ENCODE results near the gene KIFC1. TPM values are rescaled to one million over a fixed set of nuclear protein-coding genes. Genes with fewer than 3 reads are reported as not detected.
"Not testable (repeated sequence)": the region's sequence is repeated elsewhere in the genome, so short reads cannot be mapped to it uniquely, and the experiment has no call there.

Gene KIFC1
- total and polyA plus RNA-seq, 2 donors (not counting 1 experiment from before 2014, with no cell fraction given): 0.79 to 1.0 TPM

DNA sequence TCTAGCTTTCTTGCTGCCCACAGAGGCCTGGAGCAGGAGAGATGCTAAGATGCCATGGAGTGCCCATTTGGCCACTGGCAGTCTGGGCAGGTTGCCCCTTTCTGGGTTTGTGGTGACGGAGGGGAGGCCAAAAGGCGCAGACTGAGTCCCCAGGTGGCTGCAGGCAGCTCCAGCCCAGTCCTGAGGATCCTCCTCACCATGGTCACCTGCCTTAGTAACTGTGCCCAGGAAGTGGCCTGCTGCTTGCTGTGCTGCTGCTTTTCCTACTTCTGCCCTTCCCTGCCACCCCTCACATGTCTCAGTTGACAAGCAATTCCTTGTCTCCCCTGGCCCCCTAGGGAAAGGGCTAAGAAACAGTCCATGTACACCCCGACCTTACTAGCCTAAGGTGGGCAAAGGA, 35.3 kb upstream of the KIFC1 start:
- WGBS (ENCODE audit: insufficient coverage): 100% methylated on average over 1 of the region's 3 CpGs
- no peaks in the 10 kb centered on the region for H3K9me3 Mint-ChIP-seq (ENCODE audit: insufficient read depth)
- H3K27me3 Mint-ChIP-seq: peaks cover 8% of the 10 kb centered on the region
- H3K4me2 ChIP-seq (replicated peaks; ENCODE audit: low read depth, low read length, poor library complexity, severe bottlenecking): no peak overlapping the region
- no peak for DNase-seq
- H3K27ac Mint-ChIP-seq: no peak overlapping the region
- no peak overlapping the region for H3K27ac ChIP-seq (ENCODE audit: low read length in 2 of 2)
- H3K9ac ChIP-seq (ENCODE audit: low read length): no peak overlapping the region
- ChIA-PET POLR2A (no interaction called here), CTCF (no interaction called here)
- TF ChIP-seq, protein P1, sequence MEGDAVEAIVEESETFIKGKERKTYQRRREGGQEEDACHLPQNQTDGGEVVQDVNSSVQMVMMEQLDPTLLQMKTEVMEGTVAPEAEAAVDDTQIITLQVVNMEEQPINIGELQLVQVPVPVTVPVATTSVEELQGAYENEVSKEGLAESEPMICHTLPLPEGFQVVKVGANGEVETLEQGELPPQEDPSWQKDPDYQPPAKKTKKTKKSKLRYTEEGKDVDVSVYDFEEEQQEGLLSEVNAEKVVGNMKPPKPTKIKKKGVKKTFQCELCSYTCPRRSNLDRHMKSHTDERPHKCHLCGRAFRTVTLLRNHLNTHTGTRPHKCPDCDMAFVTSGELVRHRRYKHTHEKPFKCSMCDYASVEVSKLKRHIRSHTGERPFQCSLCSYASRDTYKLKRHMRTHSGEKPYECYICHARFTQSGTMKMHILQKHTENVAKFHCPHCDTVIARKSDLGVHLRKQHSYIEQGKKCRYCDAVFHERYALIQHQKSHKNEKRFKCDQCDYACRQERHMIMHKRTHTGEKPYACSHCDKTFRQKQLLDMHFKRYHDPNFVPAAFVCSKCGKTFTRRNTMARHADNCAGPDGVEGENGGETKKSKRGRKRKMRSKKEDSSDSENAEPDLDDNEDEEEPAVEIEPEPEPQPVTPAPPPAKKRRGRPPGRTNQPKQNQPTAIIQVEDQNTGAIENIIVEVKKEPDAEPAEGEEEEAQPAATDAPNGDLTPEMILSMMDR (IDR thresholded peaks at IDR 0.05): no peak
- TF ChIP-seq EZH2 (IDR thresholded peaks at IDR 0.05; ENCODE audit: borderline replicate concordance, insufficient read depth, low read depth, low read length, poor library complexity, severe bottlenecking): no peak
- no peaks in the 10 kb centered on the region for H4K20me1 ChIP-seq (ENCODE audit: control insufficient read depth, insufficient read depth, low read length, poor library complexity, severe bottlenecking)
- H3K4me1 Mint-ChIP-seq: no peaks in the 10 kb centered on the region
- no peak overlapping the region for H3K4me3 Mint-ChIP-seq
- H3K36me3 ChIP-seq (replicated peaks in 1 of 2; ENCODE audit: control extremely low read depth in 1 of 2, control insufficient read depth in 1 of 2, extremely low read depth in 1 of 2, insufficient read depth in 2 of 2, low read length in 1 of 2): no peaks in the 10 kb centered on the region
- no peak overlapping the region for H2AFZ ChIP-seq (ENCODE audit: insufficient read depth, low read depth, low read length, poor library complexity, severe bottlenecking)
- no peaks in the 10 kb centered on the region for H3K79me2 ChIP-seq (ENCODE audit: control insufficient read depth, insufficient read depth, low read length)
- ATAC-seq (ENCODE audit: low read depth): no peak
- no peaks in the 10 kb centered on the region for H3K9me3 ChIP-seq (ENCODE audit: control extremely low read depth in 1 of 3, control insufficient read depth in 2 of 3, insufficient read depth in 1 of 3, low read length in 2 of 3)
- intact Hi-C loops (cut with micrococcal nuclease): no loop called here
- H3K4me3 ChIP-seq (ENCODE audit: control extremely low read depth in 1 of 5, extremely low read depth in 1 of 5, insufficient read depth in 1 of 5, low read depth in 2 of 5, low read length in 4 of 5): no peak overlapping the region
- H3K4me1 ChIP-seq (ENCODE audit: control insufficient read depth in 2 of 2, insufficient read depth in 2 of 2, low read length in 2 of 2): no peaks in the 10 kb centered on the region
- H3K27me3 ChIP-seq (replicated peaks in 1 of 4; ENCODE audit: control extremely low read depth in 1 of 4, control insufficient read depth in 3 of 4, insufficient read depth in 4 of 4, low read length in 3 of 4): peaks cover 0 to 2% (median 0%) of the 10 kb centered on the region in 4 experiments

DNA sequence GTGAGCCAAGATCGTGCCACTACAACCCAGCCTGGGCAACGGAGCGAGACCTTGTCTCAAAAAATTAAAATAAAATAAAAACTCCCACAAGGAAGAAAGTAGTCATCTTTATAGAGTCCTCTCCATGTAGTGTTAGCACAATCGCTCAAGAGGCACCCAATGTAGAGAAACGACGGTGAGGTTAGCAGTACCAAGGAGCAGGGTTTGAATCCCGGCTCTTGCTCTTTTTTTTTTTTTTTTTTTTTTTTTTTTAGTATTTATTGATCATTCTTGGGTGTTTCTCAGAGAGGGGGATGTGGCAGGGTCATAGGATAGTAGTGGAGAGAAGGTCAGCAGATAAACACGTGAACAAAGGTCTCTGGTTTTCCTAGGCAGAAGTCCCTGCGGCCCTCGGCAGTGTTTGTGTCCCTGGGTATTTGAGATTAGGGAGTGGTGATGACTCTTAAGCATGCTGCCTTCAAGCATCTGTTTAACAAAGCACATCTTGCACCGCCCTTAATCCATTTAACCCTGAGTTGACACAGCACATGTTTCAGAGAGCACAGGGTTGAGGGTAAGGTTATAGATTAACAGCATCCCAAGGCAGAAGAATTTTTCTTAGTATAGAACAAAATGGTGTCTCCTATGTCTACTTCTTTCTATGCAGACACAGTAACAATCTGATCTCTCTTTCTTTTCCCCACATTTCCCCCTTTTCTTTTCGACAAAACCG, 34.3 kb upstream of the KIFC1 start:
- H3K4me3 Mint-ChIP-seq; DNase-seq; intact Hi-C loops (cut with micrococcal nuclease); H3K4me3 ChIP-seq (ENCODE audit: control extremely low read depth in 1 of 5, extremely low read depth in 1 of 5, insufficient read depth in 1 of 5, low read depth in 2 of 5, low read length in 4 of 5); H3K36me3 ChIP-seq (replicated peaks in 1 of 2; ENCODE audit: control extremely low read depth in 1 of 2, control insufficient read depth in 1 of 2, extremely low read depth in 1 of 2, insufficient read depth in 2 of 2, low read length in 1 of 2); H2AFZ ChIP-seq (ENCODE audit: insufficient read depth, low read depth, low read length, poor library complexity, severe bottlenecking); H3K79me2 ChIP-seq (ENCODE audit: control insufficient read depth, insufficient read depth, low read length); H3K4me1 Mint-ChIP-seq; H3K9me3 ChIP-seq (ENCODE audit: control extremely low read depth in 1 of 3, control insufficient read depth in 2 of 3, insufficient read depth in 1 of 3, low read length in 2 of 3); H3K4me1 ChIP-seq (ENCODE audit: control insufficient read depth in 2 of 2, insufficient read depth in 2 of 2, low read length in 2 of 2); H3K27me3 ChIP-seq (replicated peaks in 1 of 4; ENCODE audit: control extremely low read depth in 1 of 4, control insufficient read depth in 3 of 4, insufficient read depth in 4 of 4, low read length in 3 of 4); CTCF ChIA-PET; H3K27me3 Mint-ChIP-seq; H3K9me3 Mint-ChIP-seq (ENCODE audit: insufficient read depth); H3K27ac ChIP-seq (ENCODE audit: low read length in 2 of 2); H3K4me2 ChIP-seq (replicated peaks; ENCODE audit: low read depth, low read length, poor library complexity, severe bottlenecking); H3K27ac Mint-ChIP-seq; H3K9ac ChIP-seq (ENCODE audit: low read length); ATAC-seq (ENCODE audit: low read depth); H4K20me1 ChIP-seq (ENCODE audit: control insufficient read depth, insufficient read depth, low read length, poor library complexity, severe bottlenecking): not testable (repeated sequence)
- POLR2A ChIA-PET: interaction anchor here (0.6 kb wide), 2 partner anchors 47 to 56 kb away, joined by 4 to 7 read pairs; no protein-coding TSS in a partner anchor
- WGBS (ENCODE audit: insufficient coverage): 100% methylated on average over 2 of the region's 13 CpGs

Measured in B cell (primary cell).